GM21529 (cell line): ENCODE data around the gene FOLR2.
"Not testable (repeated sequence)": the region's sequence is repeated elsewhere in the genome, so short reads cannot be mapped to it uniquely, and the experiment has no call there.

Experiments used
- ATAC-seq: cut with Tn5 transposase; IDR thresholded peaks from one replicate; pipeline ENCODE4 v1.9.1; 2021; ENCODE audit not compliant: unreplicated experiment

The FOLR2 gene

DNA sequence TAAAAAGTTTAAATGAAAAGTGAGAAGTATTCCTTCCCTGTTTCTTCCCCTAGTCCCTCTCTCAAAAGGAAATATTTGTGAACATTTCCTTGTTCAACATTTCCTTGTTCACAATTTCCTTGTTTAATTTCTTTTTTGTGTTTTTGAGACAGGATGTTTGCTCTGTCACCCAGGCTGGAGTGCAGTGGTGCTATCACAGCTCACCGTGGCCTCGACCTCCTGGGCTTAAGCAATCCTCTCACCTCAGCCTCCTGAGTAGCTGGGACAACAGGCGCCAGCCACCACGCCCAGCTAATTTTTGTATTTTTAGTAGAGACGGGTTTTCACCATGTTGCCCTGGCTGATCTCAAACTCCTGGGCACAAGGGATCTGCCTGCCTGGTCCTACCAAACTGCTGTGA is 50.4 kb downstream of the FOLR2 start:
- not testable (repeated sequence) for ATAC-seq

DNA sequence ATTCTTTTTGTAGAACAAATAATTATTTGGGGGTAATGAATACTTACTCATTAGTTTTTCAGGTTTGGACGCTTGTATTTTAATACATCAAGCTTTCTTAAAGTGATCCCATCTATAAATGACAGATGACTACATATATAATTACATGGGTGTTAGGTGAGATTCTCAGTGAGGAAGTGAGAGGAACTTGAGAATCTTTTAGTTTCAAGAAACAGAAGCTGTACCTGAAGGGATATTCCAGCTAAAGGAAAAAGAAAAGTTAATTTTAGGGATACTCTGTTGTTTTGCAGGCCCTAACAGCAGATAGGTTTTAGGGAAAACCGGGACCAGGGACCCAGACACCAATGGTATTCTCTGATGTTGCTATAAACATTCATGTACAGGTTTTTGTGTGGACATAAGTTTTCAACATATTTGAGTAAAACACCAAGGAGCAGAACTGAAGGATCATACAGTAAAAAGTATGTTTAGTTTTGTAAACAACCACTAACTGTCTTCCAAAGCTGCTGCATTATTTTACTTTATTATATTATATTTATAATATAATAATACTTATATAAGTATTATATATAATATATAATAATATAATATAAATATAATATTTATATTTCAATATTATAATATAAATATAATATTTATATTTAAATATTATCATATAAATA is 51.5 kb downstream of the FOLR2 start:
- no peak for ATAC-seq
